Mucosa of descending colon (tissue), 3 donors: ENCODE results near the gene FAM120AOS. TPM values are rescaled to one million over a fixed set of nuclear protein-coding genes. Genes with fewer than 3 reads are reported as not detected.
A peak's percentile ranks its signal among the peaks of the same experiment; 100 is the strongest.

Experiments
- ATAC-seq: fragments of 200-7000 bp; cut with Tn5 transposase; one replicate; pipeline ENCODE4 v1.9.1; 2020; ENCODE audit warnings: mild to moderate bottlenecking, moderate library complexity
- DNase-seq, 3 donors: peaks; one replicate each; pipeline ENCODE4 v3.0.0-alpha.2; 2020
- H3K36me3 ChIP-seq: fragments of 200-600 bp; one replicate; pipeline ENCODE4 v1.8.0; 2021; ENCODE audit warnings: low read depth, mild to moderate bottlenecking
- H3K4me1 ChIP-seq: fragments of 200-600 bp; one replicate; pipeline ENCODE4 v1.8.0; 2021; ENCODE audit warnings: low read depth, mild to moderate bottlenecking
- H3K4me3 ChIP-seq: fragments of 200-600 bp; one replicate; pipeline ENCODE4 v1.8.0; 2021; ENCODE audit warnings: mild to moderate bottlenecking
- H3K9me3 ChIP-seq: fragments of 200-600 bp; one replicate; pipeline ENCODE4 v1.8.0; 2021; ENCODE audit warnings: mild to moderate bottlenecking
- CTCF ChIP-seq: fragments of 200-600 bp; IDR thresholded peaks from one replicate; pipeline ENCODE4 v1.8.0; 2022; ENCODE audit warnings: antibody characterized with exemption, mild to moderate bottlenecking
- intact Hi-C, 2 donors: fragments of 100-400 bp; cut with DNase I in 1 of 2; cut with micrococcal nuclease in 1 of 2; formaldehyde crosslinking; loops; one replicate each; pipeline versions ENCODE4 v1.11.0 to v1.11.1; 2022; cut with DNase I, micrococcal nuclease
- total RNA-seq, 3 donors: library from RNA; stranded (reverse); fragmentation: NEBNext Ultra II Directional in 2 of 3; extraction: Animal tissue kit (Norgen Biotek cat#: 25700) in 2 of 3; gene quantifications; one replicate each; pipeline versions ENCODE4 v1.2.1 to v1.2.4, GENCODE V29; 2021 to 2023
- donor health status: DM: no; HTN: no; CAD: no; lungs with moderate emphysema.
- donor health status: DM: no; HTN: no; CAD: no.
- donor health status: DM: no; HTN: yes; CAD: no.

The FAM120AOS gene
- total RNA-seq, 3 donors from 2014 or later: 72.0 to 88.4 (median 73.3) TPM

GRCh38 chr9:93480728-93481324 is 27.4 kb upstream of the FAM120AOS start:
- Histone ChIP-seq H3K9me3 (no peaks in the 10 kb centered on the region), H3K36me3 (no peaks in the 10 kb centered on the region), H3K4me1 (peaks cover 9% of the 10 kb centered on the region), H3K4me3 (no peak overlapping the region)
- TF ChIP-seq CTCF: no peak
- DNase-seq: no peak
- intact Hi-C loops: no loop called here
- no peak for ATAC-seq

GRCh38 chr9:93480262-93480661 is 26.9 kb upstream of the FAM120AOS start:
- peaks cover 15% of the 10 kb centered on the region for H3K4me1 ChIP-seq
- intact Hi-C loops: no loop called here
- no peaks in the 10 kb centered on the region for H3K9me3 ChIP-seq
- H3K4me3 ChIP-seq: no peak overlapping the region
- DNase-seq: no peak
- ATAC-seq: no peak
- H3K36me3 ChIP-seq: no peaks in the 10 kb centered on the region
- no peak for TF ChIP-seq CTCF

GRCh38 chr9:93479726-93480125 is 26.3 kb upstream of the FAM120AOS start:
- Histone ChIP-seq H3K9me3 (no peaks in the 10 kb centered on the region), H3K36me3 (no peaks in the 10 kb centered on the region), H3K4me1 (peaks cover 16% of the 10 kb centered on the region), H3K4me3 (no peak overlapping the region)
- ATAC-seq (no peak), DNase-seq (no peak)
- no peak for TF ChIP-seq CTCF
- intact Hi-C loops: no loop called here

GRCh38 chr9:93477397-93477796 is 24.0 kb upstream of the FAM120AOS start:
- intact Hi-C loops: no loop called here
- Histone ChIP-seq H3K4me1 (peaks cover 16% of the 10 kb centered on the region), H3K4me3 (no peak overlapping the region), H3K36me3 (no peaks in the 10 kb centered on the region), H3K9me3 (no peaks in the 10 kb centered on the region)
- ATAC-seq (peak; percentile 53), DNase-seq (no peak)
- no peak for TF ChIP-seq CTCF

- peak in 1 of 3 donors; percentile 29 for DNase-seq
- peaks cover 20% of the 10 kb centered on the region for H3K4me1 ChIP-seq
- H3K36me3 ChIP-seq: no peaks in the 10 kb centered on the region
- H3K4me3 ChIP-seq: no peak overlapping the region
- intact Hi-C loops: no loop called here
- ATAC-seq: peak; percentile 80
- TF ChIP-seq CTCF: no peak
- H3K9me3 ChIP-seq: no peaks in the 10 kb centered on the region
These were observed 23.5 kb upstream of the FAM120AOS start for GRCh38 chr9:93476924-93477323.

GRCh38 chr9:93475856-93476255 is 22.5 kb upstream of the FAM120AOS start:
- H3K4me3 ChIP-seq: no peak overlapping the region
- DNase-seq: no peak
- no peak for TF ChIP-seq CTCF
- H3K36me3 ChIP-seq: no peaks in the 10 kb centered on the region
- no peaks in the 10 kb centered on the region for H3K9me3 ChIP-seq
- intact Hi-C loops: no loop called here
- peaks cover 31% of the 10 kb centered on the region for H3K4me1 ChIP-seq
- ATAC-seq: no peak
